HG03066 (cell line): Measurements from ENCODE around the gene GGA3.
"Not testable (repeated sequence)": the region's sequence is repeated elsewhere in the genome, so short reads cannot be mapped to it uniquely, and the experiment has no call there.

Experiments
- ATAC-seq: cut with Tn5 transposase; IDR thresholded peaks from one replicate; pipeline ENCODE4 v1.9.1; 2021; ENCODE audit warnings: low read depth; ENCODE audit not compliant: unreplicated experiment

Gene GGA3, protein sequence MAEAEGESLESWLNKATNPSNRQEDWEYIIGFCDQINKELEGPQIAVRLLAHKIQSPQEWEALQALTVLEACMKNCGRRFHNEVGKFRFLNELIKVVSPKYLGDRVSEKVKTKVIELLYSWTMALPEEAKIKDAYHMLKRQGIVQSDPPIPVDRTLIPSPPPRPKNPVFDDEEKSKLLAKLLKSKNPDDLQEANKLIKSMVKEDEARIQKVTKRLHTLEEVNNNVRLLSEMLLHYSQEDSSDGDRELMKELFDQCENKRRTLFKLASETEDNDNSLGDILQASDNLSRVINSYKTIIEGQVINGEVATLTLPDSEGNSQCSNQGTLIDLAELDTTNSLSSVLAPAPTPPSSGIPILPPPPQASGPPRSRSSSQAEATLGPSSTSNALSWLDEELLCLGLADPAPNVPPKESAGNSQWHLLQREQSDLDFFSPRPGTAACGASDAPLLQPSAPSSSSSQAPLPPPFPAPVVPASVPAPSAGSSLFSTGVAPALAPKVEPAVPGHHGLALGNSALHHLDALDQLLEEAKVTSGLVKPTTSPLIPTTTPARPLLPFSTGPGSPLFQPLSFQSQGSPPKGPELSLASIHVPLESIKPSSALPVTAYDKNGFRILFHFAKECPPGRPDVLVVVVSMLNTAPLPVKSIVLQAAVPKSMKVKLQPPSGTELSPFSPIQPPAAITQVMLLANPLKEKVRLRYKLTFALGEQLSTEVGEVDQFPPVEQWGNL

GRCh38 chr17:75261336-75262111, at the start of gene GGA3, which contains the start of gene MRPS7:
TSS of gene GGA3 (minus strand) at chr17:75261606. CDS start at chr17:75261587, 19 bp downstream.
TSS of gene MRPS7 (plus strand) at chr17:75261879. CDS start at chr17:75261901, 22 bp downstream.
- ATAC-seq: peak; percentile 88

GRCh38 chr17:75308732-75309629, 47.6 kb upstream of the GGA3 start:
- ATAC-seq: no peak

- ATAC-seq: no peak
Measured at GRCh38 chr17:75307957-75308731, 46.7 kb upstream of the GGA3 start.

- no peak for ATAC-seq
Measured at GRCh38 chr17:75301502-75302206, 40.2 kb upstream of the GGA3 start.

DNA sequence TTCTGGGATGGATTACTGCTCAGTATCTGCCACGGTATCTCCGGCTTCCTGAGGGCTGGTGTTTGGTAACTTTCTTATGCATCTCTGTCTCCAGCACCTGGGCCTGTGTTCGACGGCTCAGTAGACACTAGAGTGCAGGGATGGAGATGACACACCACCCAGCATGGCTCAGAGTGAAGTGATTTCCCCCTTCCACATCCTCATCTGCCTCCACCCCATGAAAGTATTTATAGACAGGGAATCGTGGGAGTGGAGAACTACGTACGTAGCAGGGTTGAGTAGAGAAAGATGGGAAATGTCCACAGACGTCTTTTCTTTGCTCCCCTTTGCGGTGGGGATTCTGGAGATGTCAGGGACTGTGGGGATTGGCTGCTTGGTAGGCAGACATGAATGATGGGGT, 39.6 kb upstream of the GGA3 start:
- no peak for ATAC-seq

DNA sequence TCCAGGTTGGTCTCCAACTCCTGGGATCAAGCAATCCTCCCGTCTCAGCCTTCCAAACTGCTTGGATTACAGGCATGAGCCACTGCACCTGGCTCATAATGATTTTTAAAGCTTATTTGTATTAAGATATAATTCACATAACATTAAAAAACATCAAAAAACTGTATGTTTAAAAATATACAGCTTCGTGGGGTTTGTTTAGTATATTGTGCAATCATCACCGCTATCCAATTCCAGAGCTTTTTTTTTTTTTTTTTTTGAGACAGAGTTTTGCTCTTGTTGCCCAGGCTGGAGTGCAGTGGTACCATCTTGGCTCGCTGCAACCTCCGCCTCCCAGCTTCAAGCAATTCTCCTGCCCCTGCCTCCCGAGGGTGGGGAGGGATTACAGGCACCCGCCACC, 38.9 kb upstream of the GGA3 start:
- ATAC-seq: no peak

DNA sequence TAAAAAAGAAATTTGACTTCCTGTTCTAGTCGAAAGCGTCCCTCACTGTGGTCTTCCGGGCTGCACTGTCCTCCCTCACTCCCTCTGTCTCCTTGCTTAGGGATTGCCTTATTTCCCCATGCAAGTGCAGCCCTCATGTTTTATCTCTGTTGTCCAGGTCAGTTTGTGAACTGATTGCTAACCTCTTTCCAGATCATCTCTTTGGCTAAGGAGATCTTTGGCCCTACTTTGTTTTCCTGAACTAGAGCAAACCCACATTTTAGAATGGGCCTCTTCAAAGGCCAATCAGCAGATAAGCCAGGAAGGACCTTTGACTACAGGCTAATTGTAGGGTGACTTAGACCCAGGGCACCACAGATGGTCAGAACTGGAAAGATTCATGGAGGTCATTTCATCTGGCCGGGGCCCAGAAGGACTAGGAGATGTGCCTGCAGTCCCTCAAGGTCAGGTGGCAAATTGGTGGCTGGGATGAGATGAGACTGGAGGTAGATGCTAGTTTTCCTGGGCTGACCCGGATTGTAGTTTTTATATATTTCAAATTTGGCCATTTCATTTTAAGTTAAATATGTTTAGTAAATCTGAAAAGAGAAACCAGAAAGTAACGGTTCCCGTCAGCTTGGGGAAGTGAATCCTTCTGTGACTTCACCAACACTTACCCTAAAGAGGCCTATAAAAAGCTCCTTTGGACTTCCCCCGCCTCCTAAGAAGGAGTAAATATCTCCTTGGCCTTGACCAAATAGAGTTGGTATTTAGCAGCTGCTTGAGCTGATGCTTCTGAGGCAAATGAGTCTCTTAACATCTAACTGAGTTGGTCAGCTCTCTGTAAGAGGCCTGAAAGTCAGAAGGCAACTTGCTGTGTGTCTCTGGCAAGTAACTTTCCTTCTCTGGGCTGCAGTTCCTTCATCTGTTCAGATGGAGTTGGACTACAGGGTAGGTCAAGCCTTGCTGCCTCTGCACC, 34.1 kb upstream of the GGA3 start:
- peak; percentile 56 for ATAC-seq

GRCh38 chr17:75292810-75293448, 31.5 kb upstream of the GGA3 start:
- not testable (repeated sequence) for ATAC-seq

GRCh38 chr17:75289832-75290337, 28.5 kb upstream of the GGA3 start:
- no peak for ATAC-seq

- ATAC-seq: peak; percentile 90
Measured at GRCh38 chr17:75289115-75289831, 27.9 kb upstream of the GGA3 start, which contains the start of gene SLC25A19. TSS of gene SLC25A19 (minus strand) at chr17:75289433. CDS start at chr17:75286764, 2,669 bp downstream.

DNA sequence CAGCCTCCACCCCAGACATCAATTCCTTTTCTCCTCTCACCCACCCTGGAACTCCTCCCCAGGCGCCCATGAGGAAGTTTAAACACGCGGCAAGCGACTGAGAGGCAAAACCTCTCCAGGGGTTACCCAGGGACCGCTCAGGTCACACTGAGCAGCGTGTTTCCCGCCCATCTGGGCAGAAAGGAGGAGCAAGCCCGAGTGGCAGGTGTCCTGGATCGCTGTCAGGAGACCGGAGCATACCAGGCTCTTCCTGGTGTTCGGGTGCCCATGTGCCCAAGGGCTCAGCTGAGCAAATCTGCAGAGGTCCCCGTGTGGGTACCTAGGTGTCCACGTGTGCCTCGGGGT, 27.3 kb upstream of the GGA3 start:
- ATAC-seq: peak; percentile 16

GRCh38 chr17:75288359-75288758, 27.0 kb upstream of the GGA3 start:
- no peak for ATAC-seq

DNA sequence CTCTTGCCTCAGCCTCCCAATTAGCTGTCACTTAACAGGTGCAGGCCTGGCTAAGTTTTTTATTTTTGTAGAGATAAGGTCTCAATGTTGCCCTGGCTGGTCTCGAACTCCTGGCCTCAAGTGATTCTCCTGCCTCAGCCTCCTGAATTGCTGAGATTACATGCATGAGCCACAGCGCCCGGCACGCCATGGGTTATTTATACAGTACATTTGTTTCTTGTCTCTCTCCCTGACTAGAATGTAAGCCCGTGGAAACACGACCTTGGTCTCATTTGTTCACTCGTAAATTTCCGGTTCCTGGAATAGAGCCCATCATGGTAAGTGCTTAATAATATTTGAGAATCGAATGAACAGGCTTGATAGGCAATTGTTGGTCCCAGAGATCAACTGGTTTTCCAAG, 25.8 kb upstream of the GGA3 start:
- no peak for ATAC-seq

DNA sequence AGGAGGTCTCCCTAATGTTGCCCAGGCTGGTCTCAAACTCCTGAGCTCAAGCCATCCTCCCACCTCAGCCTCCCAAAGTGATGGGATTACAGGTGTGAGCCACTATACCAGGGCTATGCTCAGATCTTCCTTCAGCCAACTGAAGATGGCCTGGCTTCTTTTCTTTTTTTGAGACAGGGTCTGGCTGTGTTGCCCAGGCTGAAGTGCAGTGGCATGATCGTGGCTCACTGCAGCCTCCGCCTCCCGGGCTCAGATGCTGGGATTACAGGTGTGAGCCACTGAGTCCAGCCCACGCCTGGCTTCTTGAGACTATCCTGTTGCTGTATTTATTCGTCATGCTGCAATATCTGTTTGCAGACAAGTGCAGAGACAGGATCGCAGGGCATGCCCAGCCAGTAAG, 23.7 kb upstream of the GGA3 start:
- ATAC-seq: no peak

DNA sequence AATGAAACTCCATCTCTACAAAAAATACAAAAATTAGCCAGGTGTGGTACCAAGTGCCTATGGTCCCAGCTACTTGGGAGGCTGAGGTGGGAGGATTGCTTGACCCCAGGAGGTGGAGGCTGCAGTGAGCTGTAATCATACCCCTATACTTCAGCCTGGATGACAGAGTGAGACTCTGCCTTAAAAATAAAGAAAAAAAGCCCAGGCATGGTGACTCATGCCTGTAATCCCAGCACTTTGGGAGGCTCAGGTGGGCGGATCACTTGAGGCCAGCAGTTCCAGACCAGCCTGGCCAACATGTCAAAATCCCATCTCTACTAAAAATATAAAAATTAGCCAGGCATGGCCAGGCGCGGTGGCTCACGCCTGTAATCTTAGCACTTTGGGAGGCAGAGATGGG, 18.8 kb upstream of the GGA3 start:
- not testable (repeated sequence) for ATAC-seq

DNA sequence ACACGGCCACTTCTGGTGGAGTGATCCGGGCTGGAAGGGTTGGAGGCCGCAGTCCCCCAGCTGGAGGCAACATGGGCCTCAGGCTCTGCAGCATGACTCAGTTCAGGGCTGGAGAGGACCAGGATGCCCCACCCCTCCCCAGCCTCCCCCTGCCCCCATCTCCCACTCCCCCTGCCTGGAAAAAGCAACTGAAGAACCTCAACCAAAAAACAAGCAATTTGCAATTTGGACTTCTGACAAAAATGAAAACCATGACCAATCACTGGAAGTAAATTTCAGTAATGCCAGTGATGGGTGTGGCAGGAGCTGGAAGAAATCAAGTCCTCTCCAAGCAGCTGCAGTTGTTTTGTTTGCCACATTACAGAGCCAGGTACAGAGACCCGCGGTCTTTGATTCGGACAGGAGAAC, 16.3 kb upstream of the GGA3 start:
- no peak for ATAC-seq
